HEK293 (cell line): ENCODE data around the gene STK11.

Experiments
- GFI1B ChIP-seq: fragments of 450-650 bp; formaldehyde crosslinking; IDR thresholded peaks from 2 replicates; pipeline ENCODE4 v1.5.1; 2016; ENCODE audit warnings: missing biosample characterization, missing genetic modification characterization
- MEIS1 ChIP-seq: sonication (generic); formaldehyde crosslinking; IDR thresholded peaks from 2 replicates; pipeline ENCODE4 v1.8.1; 2022; ENCODE audit warnings: missing genetic modification reagents, mild to moderate bottlenecking, borderline replicate concordance
- SCRT1 ChIP-seq: fragments of 450-650 bp; formaldehyde crosslinking; IDR thresholded peaks from 2 replicates; pipeline ENCODE4 v1.5.1; 2016; ENCODE audit warnings: missing biosample characterization, missing genetic modification characterization, borderline replicate concordance
- TRIM28 ChIP-seq: IDR thresholded peaks from 2 replicates; pipeline ENCODE4 v1.6.1; 2011; ENCODE audit warnings: low read length, control low read depth, borderline replicate concordance
- WT1 ChIP-seq: fragments of 450-650 bp; formaldehyde crosslinking; IDR thresholded peaks from 2 replicates; pipeline ENCODE4 v1.5.1; 2016; ENCODE audit warnings: missing biosample characterization, missing genetic modification characterization
- ZBTB8A ChIP-seq: fragments of 450-650 bp; formaldehyde crosslinking; IDR thresholded peaks from 2 replicates; pipeline ENCODE4 v1.5.1; 2016; ENCODE audit warnings: missing biosample characterization, missing genetic modification characterization
- ZFP69B ChIP-seq: fragments of 450-650 bp; formaldehyde crosslinking; IDR thresholded peaks from 2 replicates; pipeline ENCODE4 v1.5.1; 2016; ENCODE audit warnings: missing biosample characterization, missing genetic modification characterization
- ZNF138 ChIP-seq: fragments of 450-650 bp; formaldehyde crosslinking; IDR thresholded peaks from 2 replicates; pipeline ENCODE4 v1.5.1; 2016; ENCODE audit warnings: missing biosample characterization, missing genetic modification characterization, borderline replicate concordance
- ZNF184 ChIP-seq: fragments of 450-650 bp; IDR thresholded peaks from 2 replicates; pipeline ENCODE4 v1.5.1; 2018; ENCODE audit warnings: missing biosample characterization, mild to moderate bottlenecking, missing genetic modification characterization
- ZNF19 ChIP-seq: fragments of 450-650 bp; formaldehyde crosslinking; IDR thresholded peaks from 2 replicates; pipeline ENCODE4; 2016; ENCODE audit warnings: missing biosample characterization, missing genetic modification characterization, low read depth
- ZNF223 ChIP-seq: fragments of 450-650 bp; formaldehyde crosslinking; IDR thresholded peaks from 2 replicates; pipeline ENCODE4 v1.5.1; 2016; ENCODE audit warnings: missing biosample characterization, missing genetic modification characterization
- ZNF239 ChIP-seq: fragments of 450-650 bp; formaldehyde crosslinking; IDR thresholded peaks from 2 replicates; pipeline ENCODE4 v1.5.1; 2016; ENCODE audit warnings: missing biosample characterization, missing genetic modification characterization
- ZNF248 ChIP-seq: fragments of 450-650 bp; formaldehyde crosslinking; IDR thresholded peaks from 2 replicates; pipeline ENCODE4 v1.5.1; 2017; ENCODE audit warnings: missing biosample characterization, missing genetic modification characterization
- ZNF501 ChIP-seq: fragments of 450-650 bp; formaldehyde crosslinking; IDR thresholded peaks from 2 replicates; pipeline ENCODE4 v1.5.1; 2016; ENCODE audit warnings: missing biosample characterization, missing genetic modification characterization
- ZNF548 ChIP-seq: fragments of 450-650 bp; formaldehyde crosslinking; IDR thresholded peaks from 2 replicates; pipeline ENCODE4 v1.5.1; 2016; ENCODE audit warnings: missing biosample characterization, missing genetic modification characterization
- ZNF747 ChIP-seq: fragments of 450-650 bp; formaldehyde crosslinking; IDR thresholded peaks from 2 replicates; pipeline ENCODE4 v1.5.1; 2016; ENCODE audit warnings: missing biosample characterization, missing genetic modification characterization
- ZSCAN16 ChIP-seq: fragments of 450-650 bp; formaldehyde crosslinking; IDR thresholded peaks from 2 replicates; pipeline ENCODE4 v1.5.1; 2016; ENCODE audit warnings: missing biosample characterization, missing genetic modification characterization
- TF ChIP-seq, protein P1 (sequence below): fragments of 450-650 bp; formaldehyde crosslinking; IDR thresholded peaks from 2 replicates; pipeline ENCODE4 v1.5.1; 2016; ENCODE audit warnings: missing biosample characterization, missing genetic modification characterization
- TF ChIP-seq, protein P2 (sequence below): fragments of 450-650 bp; formaldehyde crosslinking; IDR thresholded peaks from 2 replicates; pipeline ENCODE4 v1.5.1; 2017; ENCODE audit warnings: missing biosample characterization, missing genetic modification characterization
- TF ChIP-seq, protein P3 (sequence below): fragments of 450-650 bp; formaldehyde crosslinking; IDR thresholded peaks from 2 replicates; pipeline ENCODE4 v1.5.1; 2016; ENCODE audit warnings: missing biosample characterization, missing genetic modification characterization
- TF ChIP-seq, protein P4 (sequence below): fragments of 450-650 bp; IDR thresholded peaks from 2 replicates; pipeline ENCODE4 v1.5.1; 2018; ENCODE audit warnings: missing biosample characterization, missing genetic modification characterization
- TF ChIP-seq, protein P5 (sequence below): fragments of 450-650 bp; formaldehyde crosslinking; IDR thresholded peaks from 2 replicates; pipeline ENCODE4 v1.5.1; 2016; ENCODE audit warnings: missing biosample characterization, missing genetic modification characterization
- TF ChIP-seq, protein P6 (sequence below): fragments of 450-650 bp; formaldehyde crosslinking; IDR thresholded peaks from 2 replicates; pipeline ENCODE4 v1.5.1; 2016; ENCODE audit warnings: missing biosample characterization, missing genetic modification characterization, low read depth

Gene STK11

DNA sequence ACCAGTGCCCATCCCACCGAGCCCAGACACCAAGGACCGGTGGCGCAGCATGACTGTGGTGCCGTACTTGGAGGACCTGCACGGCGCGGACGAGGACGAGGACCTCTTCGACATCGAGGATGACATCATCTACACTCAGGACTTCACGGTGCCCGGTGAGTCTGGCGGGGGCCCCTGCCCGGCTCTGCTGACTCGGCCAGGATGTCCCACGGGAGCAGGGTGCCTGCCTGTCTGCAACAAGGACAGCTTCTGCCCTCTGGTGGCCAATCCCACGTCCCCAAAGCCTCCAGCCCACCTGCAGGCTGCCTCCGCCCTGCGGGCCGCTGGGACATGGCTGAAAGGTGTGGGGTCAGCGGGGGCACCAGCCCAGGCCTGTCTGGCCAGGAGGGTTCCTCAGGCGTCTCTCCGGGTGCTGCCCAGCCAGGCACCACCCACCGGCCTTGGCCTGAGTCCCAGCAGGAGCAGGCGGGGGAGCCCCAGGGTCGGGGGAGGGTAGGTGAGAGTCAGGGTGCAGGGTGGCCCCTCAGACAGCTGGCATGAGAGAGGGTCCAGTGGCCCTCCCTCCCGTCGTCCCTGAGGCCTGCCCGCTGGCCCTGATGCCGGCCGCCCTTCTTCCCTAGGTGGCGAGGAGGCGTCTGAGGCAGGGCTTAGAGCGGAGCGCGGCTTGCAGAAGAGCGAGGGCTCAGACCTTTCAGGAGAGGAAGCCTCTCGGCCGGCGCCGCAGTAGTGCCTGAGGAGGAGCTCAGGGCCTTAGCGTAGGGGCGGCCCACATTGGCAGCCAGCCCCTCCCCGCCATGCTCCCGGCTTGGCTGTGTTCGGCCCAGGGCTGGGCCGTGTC is 17.7 kb downstream of the STK11 start (continued):
- TF ChIP-seq, protein P1, sequence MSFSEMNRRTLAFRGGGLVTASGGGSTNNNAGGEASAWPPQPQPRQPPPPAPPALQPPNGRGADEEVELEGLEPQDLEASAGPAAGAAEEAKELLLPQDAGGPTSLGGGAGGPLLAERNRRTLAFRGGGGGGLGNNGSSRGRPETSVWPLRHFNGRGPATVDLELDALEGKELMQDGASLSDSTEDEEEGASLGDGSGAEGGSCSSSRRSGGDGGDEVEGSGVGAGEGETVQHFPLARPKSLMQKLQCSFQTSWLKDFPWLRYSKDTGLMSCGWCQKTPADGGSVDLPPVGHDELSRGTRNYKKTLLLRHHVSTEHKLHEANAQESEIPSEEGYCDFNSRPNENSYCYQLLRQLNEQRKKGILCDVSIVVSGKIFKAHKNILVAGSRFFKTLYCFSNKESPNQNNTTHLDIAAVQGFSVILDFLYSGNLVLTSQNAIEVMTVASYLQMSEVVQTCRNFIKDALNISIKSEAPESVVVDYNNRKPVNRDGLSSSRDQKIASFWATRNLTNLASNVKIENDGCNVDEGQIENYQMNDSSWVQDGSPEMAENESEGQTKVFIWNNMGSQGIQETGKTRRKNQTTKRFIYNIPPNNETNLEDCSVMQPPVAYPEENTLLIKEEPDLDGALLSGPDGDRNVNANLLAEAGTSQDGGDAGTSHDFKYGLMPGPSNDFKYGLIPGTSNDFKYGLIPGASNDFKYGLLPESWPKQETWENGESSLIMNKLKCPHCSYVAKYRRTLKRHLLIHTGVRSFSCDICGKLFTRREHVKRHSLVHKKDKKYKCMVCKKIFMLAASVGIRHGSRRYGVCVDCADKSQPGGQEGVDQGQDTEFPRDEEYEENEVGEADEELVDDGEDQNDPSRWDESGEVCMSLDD (tag by site-specific recombination) = 0 out of 2 replicates have a peak, but pooled peaks have one; percentile 66
- no peak for TF ChIP-seq ZNF248 (tag by site-specific recombination)
- no peak for TF ChIP-seq MEIS1 (CRISPR knock-in tag)
- no peak for TF ChIP-seq ZNF501 (tag by site-specific recombination)
- no peak for TF ChIP-seq ZNF548
- TF ChIP-seq, protein P2, sequence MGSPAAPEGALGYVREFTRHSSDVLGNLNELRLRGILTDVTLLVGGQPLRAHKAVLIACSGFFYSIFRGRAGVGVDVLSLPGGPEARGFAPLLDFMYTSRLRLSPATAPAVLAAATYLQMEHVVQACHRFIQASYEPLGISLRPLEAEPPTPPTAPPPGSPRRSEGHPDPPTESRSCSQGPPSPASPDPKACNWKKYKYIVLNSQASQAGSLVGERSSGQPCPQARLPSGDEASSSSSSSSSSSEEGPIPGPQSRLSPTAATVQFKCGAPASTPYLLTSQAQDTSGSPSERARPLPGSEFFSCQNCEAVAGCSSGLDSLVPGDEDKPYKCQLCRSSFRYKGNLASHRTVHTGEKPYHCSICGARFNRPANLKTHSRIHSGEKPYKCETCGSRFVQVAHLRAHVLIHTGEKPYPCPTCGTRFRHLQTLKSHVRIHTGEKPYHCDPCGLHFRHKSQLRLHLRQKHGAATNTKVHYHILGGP (tag by site-specific recombination) = no peak
- TF ChIP-seq ZNF19 (tag by site-specific recombination) = no peak
- TF ChIP-seq ZFP69B = 0 out of 2 replicates have a peak, but pooled peaks have one; percentile 11
- TF ChIP-seq SCRT1 (tag by site-specific recombination) = no peak
- no peak for TF ChIP-seq TRIM28
- no peak for TF ChIP-seq ZNF184 (tag by site-specific recombination)
- TF ChIP-seq ZNF138 (tag by site-specific recombination) = no peak
- TF ChIP-seq ZBTB8A (tag by site-specific recombination) = 0 out of 2 replicates have a peak, but pooled peaks have one; percentile 25
- no peak for TF ChIP-seq GFI1B
- TF ChIP-seq, protein P3, sequence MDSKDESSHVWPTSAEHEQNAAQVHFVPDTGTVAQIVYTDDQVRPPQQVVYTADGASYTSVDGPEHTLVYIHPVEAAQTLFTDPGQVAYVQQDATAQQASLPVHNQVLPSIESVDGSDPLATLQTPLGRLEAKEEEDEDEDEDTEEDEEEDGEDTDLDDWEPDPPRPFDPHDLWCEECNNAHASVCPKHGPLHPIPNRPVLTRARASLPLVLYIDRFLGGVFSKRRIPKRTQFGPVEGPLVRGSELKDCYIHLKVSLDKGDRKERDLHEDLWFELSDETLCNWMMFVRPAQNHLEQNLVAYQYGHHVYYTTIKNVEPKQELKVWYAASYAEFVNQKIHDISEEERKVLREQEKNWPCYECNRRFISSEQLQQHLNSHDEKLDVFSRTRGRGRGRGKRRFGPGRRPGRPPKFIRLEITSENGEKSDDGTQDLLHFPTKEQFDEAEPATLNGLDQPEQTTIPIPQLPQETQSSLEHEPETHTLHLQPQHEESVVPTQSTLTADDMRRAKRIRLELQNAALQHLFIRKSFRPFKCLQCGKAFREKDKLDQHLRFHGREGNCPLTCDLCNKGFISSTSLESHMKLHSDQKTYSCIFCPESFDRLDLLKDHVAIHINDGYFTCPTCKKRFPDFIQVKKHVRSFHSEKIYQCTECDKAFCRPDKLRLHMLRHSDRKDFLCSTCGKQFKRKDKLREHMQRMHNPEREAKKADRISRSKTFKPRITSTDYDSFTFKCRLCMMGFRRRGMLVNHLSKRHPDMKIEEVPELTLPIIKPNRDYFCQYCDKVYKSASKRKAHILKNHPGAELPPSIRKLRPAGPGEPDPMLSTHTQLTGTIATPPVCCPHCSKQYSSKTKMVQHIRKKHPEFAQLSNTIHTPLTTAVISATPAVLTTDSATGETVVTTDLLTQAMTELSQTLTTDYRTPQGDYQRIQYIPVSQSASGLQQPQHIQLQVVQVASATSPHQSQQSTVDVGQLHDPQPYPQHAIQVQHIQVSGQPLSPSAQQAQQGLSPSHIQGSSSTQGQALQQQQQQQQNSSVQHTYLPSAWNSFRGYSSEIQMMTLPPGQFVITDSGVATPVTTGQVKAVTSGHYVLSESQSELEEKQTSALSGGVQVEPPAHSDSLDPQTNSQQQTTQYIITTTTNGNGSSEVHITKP (tag by site-specific recombination) = no peak
- no peak for TF ChIP-seq ZNF747 (tag by site-specific recombination)
- TF ChIP-seq ZSCAN16 (tag by site-specific recombination) = no peak
- TF ChIP-seq ZNF223 (tag by site-specific recombination) = no peak
- TF ChIP-seq ZNF239 (tag by site-specific recombination) = no peak
- TF ChIP-seq, protein P4, sequence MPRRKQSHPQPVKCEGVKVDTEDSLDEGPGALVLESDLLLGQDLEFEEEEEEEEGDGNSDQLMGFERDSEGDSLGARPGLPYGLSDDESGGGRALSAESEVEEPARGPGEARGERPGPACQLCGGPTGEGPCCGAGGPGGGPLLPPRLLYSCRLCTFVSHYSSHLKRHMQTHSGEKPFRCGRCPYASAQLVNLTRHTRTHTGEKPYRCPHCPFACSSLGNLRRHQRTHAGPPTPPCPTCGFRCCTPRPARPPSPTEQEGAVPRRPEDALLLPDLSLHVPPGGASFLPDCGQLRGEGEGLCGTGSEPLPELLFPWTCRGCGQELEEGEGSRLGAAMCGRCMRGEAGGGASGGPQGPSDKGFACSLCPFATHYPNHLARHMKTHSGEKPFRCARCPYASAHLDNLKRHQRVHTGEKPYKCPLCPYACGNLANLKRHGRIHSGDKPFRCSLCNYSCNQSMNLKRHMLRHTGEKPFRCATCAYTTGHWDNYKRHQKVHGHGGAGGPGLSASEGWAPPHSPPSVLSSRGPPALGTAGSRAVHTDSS (tag by site-specific recombination) = no peak
- 0 out of 2 replicates have a peak, but pooled peaks have one; percentile 12 for TF ChIP-seq WT1 (tag by site-specific recombination)
- TF ChIP-seq, protein P5, sequence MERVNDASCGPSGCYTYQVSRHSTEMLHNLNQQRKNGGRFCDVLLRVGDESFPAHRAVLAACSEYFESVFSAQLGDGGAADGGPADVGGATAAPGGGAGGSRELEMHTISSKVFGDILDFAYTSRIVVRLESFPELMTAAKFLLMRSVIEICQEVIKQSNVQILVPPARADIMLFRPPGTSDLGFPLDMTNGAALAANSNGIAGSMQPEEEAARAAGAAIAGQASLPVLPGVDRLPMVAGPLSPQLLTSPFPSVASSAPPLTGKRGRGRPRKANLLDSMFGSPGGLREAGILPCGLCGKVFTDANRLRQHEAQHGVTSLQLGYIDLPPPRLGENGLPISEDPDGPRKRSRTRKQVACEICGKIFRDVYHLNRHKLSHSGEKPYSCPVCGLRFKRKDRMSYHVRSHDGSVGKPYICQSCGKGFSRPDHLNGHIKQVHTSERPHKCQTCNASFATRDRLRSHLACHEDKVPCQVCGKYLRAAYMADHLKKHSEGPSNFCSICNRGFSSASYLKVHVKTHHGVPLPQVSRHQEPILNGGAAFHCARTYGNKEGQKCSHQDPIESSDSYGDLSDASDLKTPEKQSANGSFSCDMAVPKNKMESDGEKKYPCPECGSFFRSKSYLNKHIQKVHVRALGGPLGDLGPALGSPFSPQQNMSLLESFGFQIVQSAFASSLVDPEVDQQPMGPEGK = peak; percentile 89
- TF ChIP-seq, protein P6, sequence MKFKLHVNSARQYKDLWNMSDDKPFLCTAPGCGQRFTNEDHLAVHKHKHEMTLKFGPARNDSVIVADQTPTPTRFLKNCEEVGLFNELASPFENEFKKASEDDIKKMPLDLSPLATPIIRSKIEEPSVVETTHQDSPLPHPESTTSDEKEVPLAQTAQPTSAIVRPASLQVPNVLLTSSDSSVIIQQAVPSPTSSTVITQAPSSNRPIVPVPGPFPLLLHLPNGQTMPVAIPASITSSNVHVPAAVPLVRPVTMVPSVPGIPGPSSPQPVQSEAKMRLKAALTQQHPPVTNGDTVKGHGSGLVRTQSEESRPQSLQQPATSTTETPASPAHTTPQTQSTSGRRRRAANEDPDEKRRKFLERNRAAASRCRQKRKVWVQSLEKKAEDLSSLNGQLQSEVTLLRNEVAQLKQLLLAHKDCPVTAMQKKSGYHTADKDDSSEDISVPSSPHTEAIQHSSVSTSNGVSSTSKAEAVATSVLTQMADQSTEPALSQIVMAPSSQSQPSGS (tag by site-specific recombination) = peak; percentile 92
